GM13977 (cell line): ENCODE results near the gene FBXL4.

Source experiments
- DNase-seq: peaks from one replicate; pipeline ENCODE4 v3.0.0; 2012; ENCODE audit warnings: low spot score
- CTCF ChIP-seq: IDR thresholded peaks from 2 replicates; pipeline ENCODE4 v1.5.1; 2012; ENCODE audit warnings: mild to moderate bottlenecking, control low read depth; ENCODE audit not compliant: insufficient read depth; ENCODE audit errors: extremely low read depth, missing control alignments
- in situ Hi-C: fragments of 300-500 bp; cut with MboI; formaldehyde crosslinking; loops from one replicate; pipeline ENCODE4 v1.12.0; 2022; ENCODE audit warnings: low sequenced_read_pairs, low pct_unique_long_range_greater_than_20kb, mixed read lengths, inconsistent platforms; ENCODE audit not compliant: unreplicated experiment

Gene FBXL4

GRCh38 chr6:98971303-98971702, 23.6 kb upstream of the FBXL4 start:
- TF ChIP-seq CTCF = no peak
- no peak for DNase-seq
- in situ Hi-C loops = no loop called here

- in situ Hi-C loops = no loop called here
- TF ChIP-seq CTCF = no peak
- no peak for DNase-seq
These were observed 22.7 kb upstream of the FBXL4 start for GRCh38 chr6:98970469-98970868.

DNA sequence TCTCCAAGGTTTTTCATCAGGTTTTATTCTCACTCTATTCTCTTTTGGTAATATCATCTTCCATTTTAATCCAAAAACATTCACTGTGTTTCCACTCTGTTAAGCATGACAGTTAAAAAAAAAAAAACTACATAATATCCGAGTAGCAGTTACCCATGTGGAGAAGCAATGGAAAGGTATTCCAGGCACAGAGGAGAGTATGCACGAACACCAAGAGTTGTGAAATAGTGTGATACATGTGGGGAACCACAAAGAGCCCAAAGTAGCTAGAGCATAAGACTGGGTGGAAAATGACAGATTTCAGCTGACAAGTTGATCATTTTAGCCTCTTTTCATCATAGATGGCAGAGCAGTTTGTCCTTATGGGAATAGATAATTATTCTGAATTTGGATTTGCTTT, 19.9 kb upstream of the FBXL4 start:
- no peak for TF ChIP-seq CTCF
- in situ Hi-C loops = no loop called here
- no peak for DNase-seq

DNA sequence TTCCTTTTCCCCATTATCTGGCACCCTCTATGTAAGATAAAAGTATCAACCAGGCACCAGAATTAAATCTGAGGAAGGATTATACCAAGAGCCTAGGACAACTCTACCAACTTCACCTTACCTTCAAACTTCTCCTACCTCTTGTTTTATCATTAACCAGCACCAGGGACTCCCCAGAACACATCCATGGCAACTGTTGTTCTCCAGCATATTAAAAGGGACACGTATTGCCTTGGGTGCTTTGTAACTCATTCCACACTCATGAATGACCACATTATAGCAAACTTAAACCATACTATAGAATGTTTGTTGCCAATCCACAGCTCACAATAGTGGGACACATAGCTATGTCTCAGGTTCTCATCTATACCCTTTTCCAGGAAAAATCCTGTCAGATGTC, 11.9 kb upstream of the FBXL4 start:
- TF ChIP-seq CTCF = no peak
- DNase-seq = no peak
- in situ Hi-C loops = no loop called here

- TF ChIP-seq CTCF = no peak
- no peak for DNase-seq
- in situ Hi-C loops = no loop called here
These were observed 11.0 kb upstream of the FBXL4 start for GRCh38 chr6:98958776-98959175.

GRCh38 chr6:98957450-98957849, 9.7 kb upstream of the FBXL4 start:
- no peak for TF ChIP-seq CTCF
- in situ Hi-C loops = no loop called here
- DNase-seq = no peak

- no peak for DNase-seq
- in situ Hi-C loops = no loop called here
- TF ChIP-seq CTCF = no peak
These were observed 1.8 kb upstream of the FBXL4 start for GRCh38 chr6:98949589-98949988.
